ENCODE measurements around the gene MSH3.
"Not testable (repeated sequence)": the region's sequence is repeated elsewhere in the genome, so short reads cannot be mapped to it uniquely, and the experiment has no call there.

The MSH3 gene

GRCh38 chr5:80655231-80655774 lies 851 bp downstream of the MSH3 start:
- Histone ChIP-seq H3K4me1 (ENCODE audit: control insufficient read depth, low read length) (peaks cover 12% of the 10 kb centered on the region), H3K79me2 (ENCODE audit: control insufficient read depth, low read length) (peaks cover 25% of the 10 kb centered on the region), H3K4me3 (ENCODE audit: low read length) (no peak overlapping the region), H3K27me3 (ENCODE audit: control insufficient read depth, low read length) (no peaks in the 10 kb centered on the region), H3F3A (ENCODE audit: control insufficient read depth, insufficient read depth) (no peaks in the 10 kb centered on the region), H3K9me3 (ENCODE audit: control insufficient read depth, insufficient read depth, low read length) (no peaks in the 10 kb centered on the region), H3K36me3 (ENCODE audit: control insufficient read depth, low read length) (peaks cover 44% of the 10 kb centered on the region), H4K20me1 (ENCODE audit: control insufficient read depth, insufficient read depth, low read depth, low read length) (peaks cover 5% of the 10 kb centered on the region; the same call in 1 of the 2 replicates), H3K4me2 (ENCODE audit: low read length) (peak overlapping the region; percentile 83), H3K9me2 (replicated peaks; ENCODE audit: control insufficient read depth, low read length) (no peaks in the 10 kb centered on the region), H3K27ac (ENCODE audit: low read depth, low read length) (peak overlapping the region; percentile 81)
- no peak for TF ChIP-seq EZH2phosphoT487 (IDR thresholded peaks at IDR 0.05; ENCODE audit: borderline replicate concordance, low read length)
- no peak for TF ChIP-seq CTCF (IDR thresholded peaks at IDR 0.05; ENCODE audit: low read depth, low read length, poor library complexity, severe bottlenecking)

GRCh38 chr5:80656425-80656824 lies 2.0 kb downstream of the MSH3 start:
- Histone ChIP-seq H4K20me1 (ENCODE audit: control insufficient read depth, insufficient read depth, low read depth, low read length) (peaks cover 5% of the 10 kb centered on the region; the same call in 1 of the 2 replicates), H3K27me3 (ENCODE audit: control insufficient read depth, low read length) (no peaks in the 10 kb centered on the region), H3K4me1 (ENCODE audit: control insufficient read depth, low read length) (peaks cover 12% of the 10 kb centered on the region), H3K79me2 (ENCODE audit: control insufficient read depth, low read length) (peaks cover 31% of the 10 kb centered on the region), H3K4me3 (ENCODE audit: low read length) (no peak overlapping the region), H3F3A (ENCODE audit: control insufficient read depth, insufficient read depth) (no peaks in the 10 kb centered on the region), H3K9me3 (ENCODE audit: control insufficient read depth, insufficient read depth, low read length) (no peaks in the 10 kb centered on the region), H3K27ac (ENCODE audit: low read depth, low read length) (peak overlapping the region; percentile 81), H3K9me2 (replicated peaks; ENCODE audit: control insufficient read depth, low read length) (no peaks in the 10 kb centered on the region), H3K36me3 (ENCODE audit: control insufficient read depth, low read length) (peaks cover 55% of the 10 kb centered on the region), H3K4me2 (ENCODE audit: low read length) (peak overlapping the region; percentile 83)
- TF ChIP-seq CTCF (IDR thresholded peaks at IDR 0.05; ENCODE audit: low read depth, low read length, poor library complexity, severe bottlenecking) (peak; percentile 56), EZH2phosphoT487 (IDR thresholded peaks at IDR 0.05; ENCODE audit: borderline replicate concordance, low read length) (no peak)

- TF ChIP-seq CTCF (IDR thresholded peaks at IDR 0.05; ENCODE audit: low read depth, low read length, poor library complexity, severe bottlenecking) (no peak), EZH2phosphoT487 (IDR thresholded peaks at IDR 0.05; ENCODE audit: borderline replicate concordance, low read length) (no peak)
- H3K27ac ChIP-seq (ENCODE audit: low read depth, low read length), result no peak overlapping the region
- H4K20me1 ChIP-seq (ENCODE audit: control insufficient read depth, insufficient read depth, low read depth, low read length), result no peaks in the 10 kb centered on the region
- H3K9me3 ChIP-seq (ENCODE audit: control insufficient read depth, insufficient read depth, low read length), result no peaks in the 10 kb centered on the region
- H3K36me3 ChIP-seq (ENCODE audit: control insufficient read depth, low read length), result peaks cover 80% of the 10 kb centered on the region
- H3K4me3 ChIP-seq (ENCODE audit: low read length), result no peak overlapping the region
- no peaks in the 10 kb centered on the region for H3K27me3 ChIP-seq (ENCODE audit: control insufficient read depth, low read length)
- H3F3A ChIP-seq (ENCODE audit: control insufficient read depth, insufficient read depth), result no peaks in the 10 kb centered on the region
- H3K9me2 ChIP-seq (replicated peaks; ENCODE audit: control insufficient read depth, low read length), result no peaks in the 10 kb centered on the region
- H3K79me2 ChIP-seq (ENCODE audit: control insufficient read depth, low read length), result peaks cover 48% of the 10 kb centered on the region
- no peak overlapping the region for H3K4me2 ChIP-seq (ENCODE audit: low read length)
- H3K4me1 ChIP-seq (ENCODE audit: control insufficient read depth, low read length), result peaks cover 12% of the 10 kb centered on the region
These were observed 4.7 kb downstream of the MSH3 start for GRCh38 chr5:80659106-80659505.

GRCh38 chr5:80660661-80661060 lies 6.2 kb downstream of the MSH3 start:
- not testable (repeated sequence) for H3F3A ChIP-seq (ENCODE audit: control insufficient read depth, insufficient read depth); H3K9me3 ChIP-seq (ENCODE audit: control insufficient read depth, insufficient read depth, low read length); H3K9me2 ChIP-seq (replicated peaks; ENCODE audit: control insufficient read depth, low read length); H3K4me1 ChIP-seq (ENCODE audit: control insufficient read depth, low read length); H3K4me3 ChIP-seq (ENCODE audit: low read length); H3K27ac ChIP-seq (ENCODE audit: low read depth, low read length); H3K27me3 ChIP-seq (ENCODE audit: control insufficient read depth, low read length); H3K4me2 ChIP-seq (ENCODE audit: low read length); H4K20me1 ChIP-seq (ENCODE audit: control insufficient read depth, insufficient read depth, low read depth, low read length)
- Histone ChIP-seq H3K36me3 (ENCODE audit: control insufficient read depth, low read length) (peaks cover 91% of the 10 kb centered on the region), H3K79me2 (ENCODE audit: control insufficient read depth, low read length) (peaks cover 43% of the 10 kb centered on the region)
